Measurements from ENCODE around the gene UBE2J2. TPM values are rescaled to one million over a fixed set of nuclear protein-coding genes. Genes with fewer than 3 reads are reported as not detected.

The UBE2J2 gene
- total RNA-seq, 1 donor from 2014 or later, result 36.9 TPM

GRCh38 chr1:1311107-1312104 is 37.8 kb upstream of the UBE2J2 start:
- Histone ChIP-seq H3K36me3 (peaks cover 63% of the 10 kb centered on the region), H3K9me3 (replicated peaks) (no peaks in the 10 kb centered on the region), H3K4me1 (peaks cover 27% of the 10 kb centered on the region), H3K4me3 (no peak overlapping the region), H3K27ac (replicated peaks) (no peak overlapping the region), H3K27me3 (ENCODE audit: low read depth) (no peaks in the 10 kb centered on the region)
- no peak for DNase-seq
- TF ChIP-seq CTCF (IDR thresholded peaks at IDR 0.05; ENCODE audit: borderline replicate concordance), result no peak
- intact Hi-C loops (cut with micrococcal nuclease), result no loop called here

- peaks cover 35% of the 10 kb centered on the region for H3K4me1 ChIP-seq
- no peak for TF ChIP-seq CTCF (IDR thresholded peaks at IDR 0.05; ENCODE audit: borderline replicate concordance)
- peaks cover 56% of the 10 kb centered on the region for H3K36me3 ChIP-seq
- H3K27me3 ChIP-seq (ENCODE audit: low read depth), result no peaks in the 10 kb centered on the region
- DNase-seq, result no peak
- H3K4me3 ChIP-seq, result no peak overlapping the region
- intact Hi-C loops (cut with micrococcal nuclease), result no loop called here
- no peaks in the 10 kb centered on the region for H3K9me3 ChIP-seq (replicated peaks)
- no peak overlapping the region for H3K27ac ChIP-seq (replicated peaks)
Observed at GRCh38 chr1:1310476-1311053, 36.9 kb upstream of the UBE2J2 start.

GRCh38 chr1:1310109-1310385 is 36.4 kb upstream of the UBE2J2 start:
- no peak overlapping the region for H3K4me3 ChIP-seq
- no peak for TF ChIP-seq CTCF (IDR thresholded peaks at IDR 0.05; ENCODE audit: borderline replicate concordance)
- H3K36me3 ChIP-seq, result peaks cover 53% of the 10 kb centered on the region
- intact Hi-C loops (cut with micrococcal nuclease), result no loop called here
- H3K27me3 ChIP-seq (ENCODE audit: low read depth), result no peaks in the 10 kb centered on the region
- no peaks in the 10 kb centered on the region for H3K9me3 ChIP-seq (replicated peaks)
- peaks cover 40% of the 10 kb centered on the region for H3K4me1 ChIP-seq
- peak overlapping the region; percentile 99 for H3K27ac ChIP-seq (replicated peaks)
- DNase-seq, result no peak

- peak overlapping the region; percentile 99 for H3K27ac ChIP-seq (replicated peaks)
- intact Hi-C loops (cut with micrococcal nuclease), result no loop called here
- H3K4me1 ChIP-seq, result peaks cover 46% of the 10 kb centered on the region
- no peaks in the 10 kb centered on the region for H3K9me3 ChIP-seq (replicated peaks)
- DNase-seq, result no peak
- TF ChIP-seq CTCF (IDR thresholded peaks at IDR 0.05; ENCODE audit: borderline replicate concordance), result no peak
- no peaks in the 10 kb centered on the region for H3K27me3 ChIP-seq (ENCODE audit: low read depth)
- H3K36me3 ChIP-seq, result peaks cover 48% of the 10 kb centered on the region
- H3K4me3 ChIP-seq, result peak overlapping the region; percentile 81
Observed at GRCh38 chr1:1309251-1310108, 35.8 kb upstream of the UBE2J2 start.

- Histone ChIP-seq H3K27me3 (ENCODE audit: low read depth) (no peaks in the 10 kb centered on the region), H3K27ac (replicated peaks) (peak overlapping the region; percentile 99), H3K9me3 (replicated peaks) (no peaks in the 10 kb centered on the region), H3K4me1 (peaks cover 53% of the 10 kb centered on the region), H3K36me3 (peaks cover 41% of the 10 kb centered on the region), H3K4me3 (peak overlapping the region; percentile 81)
- no peak for TF ChIP-seq CTCF (IDR thresholded peaks at IDR 0.05; ENCODE audit: borderline replicate concordance)
- intact Hi-C loops (cut with micrococcal nuclease), result no loop called here
- peak; percentile 36 for DNase-seq
Observed at GRCh38 chr1:1308756-1309250, 35.1 kb upstream of the UBE2J2 start.

All from left ventricle myocardium inferior (tissue), 1 donor.